Endothelial cell (in vitro differentiated cells): ENCODE data around the gene IGF2BP3. TPM values are rescaled to one million over a fixed set of nuclear protein-coding genes. Genes with fewer than 3 reads are reported as not detected.
A peak's percentile ranks its signal among the peaks of the same experiment; 100 is the strongest.

Experiments
- DNase-seq: peaks from one replicate; pipeline ENCODE4 v3.0.0; 2021; ENCODE audit warnings: low spot score
- H3K27ac Mint-ChIP-seq: one replicate; pipeline ENCODE4 v1.8.0; 2021; ENCODE audit warnings: mixed read lengths, inconsistent platforms; ENCODE audit not compliant: unreplicated experiment
- H3K27me3 Mint-ChIP-seq: one replicate; pipeline ENCODE4 v1.8.0; 2021; ENCODE audit warnings: mild to moderate bottlenecking, moderate library complexity, mixed read lengths, inconsistent platforms; ENCODE audit not compliant: unreplicated experiment
- H3K36me3 Mint-ChIP-seq: one replicate; pipeline ENCODE4 v1.8.0; 2021; ENCODE audit warnings: mild to moderate bottlenecking, low read depth, mixed read lengths, inconsistent platforms; ENCODE audit not compliant: unreplicated experiment
- H3K4me1 Mint-ChIP-seq: one replicate; pipeline ENCODE4 v1.8.0; 2021; ENCODE audit warnings: mild to moderate bottlenecking, mixed read lengths, inconsistent platforms; ENCODE audit not compliant: unreplicated experiment
- H3K4me3 Mint-ChIP-seq: one replicate; pipeline ENCODE4 v1.8.0; 2021; ENCODE audit warnings: mild to moderate bottlenecking, mixed read lengths, inconsistent platforms; ENCODE audit not compliant: unreplicated experiment
- H3K9me3 Mint-ChIP-seq: one replicate; pipeline ENCODE4 v1.8.0; 2021; ENCODE audit warnings: mixed read lengths, inconsistent platforms; ENCODE audit not compliant: unreplicated experiment
- CTCF ChIP-seq: fragments of 200-600 bp; sonication (generic); IDR thresholded peaks from one replicate; pipeline ENCODE4 v1.5.0; 2021; ENCODE audit warnings: antibody characterized with exemption; ENCODE audit not compliant: unreplicated experiment
- total RNA-seq: library from RNA; stranded (reverse); fragmentation: NEBNext Ultra II Directional; extraction: Animal tissue kit (Norgen Biotek cat#: 25700); gene quantifications from one replicate; pipeline ENCODE4 v1.2.1, GENCODE V29; 2021; ENCODE audit not compliant: unreplicated experiment

Gene IGF2BP3
- total RNA-seq, 1 donor from 2014 or later: 92.8 TPM

DNA sequence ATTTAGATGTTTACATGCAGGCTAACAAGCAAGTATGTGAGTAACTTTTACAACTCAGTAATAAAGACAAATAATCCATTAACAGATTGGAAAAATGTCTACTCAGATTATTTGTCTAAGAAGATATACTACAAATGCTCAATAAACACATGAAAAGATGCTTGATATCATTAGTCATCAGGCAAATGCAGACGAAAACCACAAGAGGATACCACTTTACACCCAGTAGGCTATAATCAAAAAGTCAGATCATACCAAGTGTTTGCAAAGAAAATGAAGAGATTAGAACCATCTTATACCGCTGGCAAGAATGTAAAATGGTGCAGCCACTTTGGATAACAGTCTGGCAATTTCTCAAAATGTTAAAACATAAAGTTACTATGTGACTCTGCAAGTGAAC is 87.1 kb downstream of the IGF2BP3 start:
- H3K9me3 Mint-ChIP-seq: no peaks in the 10 kb centered on the region
- no peak overlapping the region for H3K27ac Mint-ChIP-seq
- no peak for DNase-seq
- peaks cover 8% of the 10 kb centered on the region for H3K4me1 Mint-ChIP-seq
- peaks cover 13% of the 10 kb centered on the region for H3K36me3 Mint-ChIP-seq
- H3K4me3 Mint-ChIP-seq: no peak overlapping the region
- H3K27me3 Mint-ChIP-seq: no peaks in the 10 kb centered on the region
- no peak for TF ChIP-seq CTCF

GRCh38 chr7:23380961-23381360 is 89.3 kb downstream of the IGF2BP3 start:
- no peaks in the 10 kb centered on the region for H3K9me3 Mint-ChIP-seq
- TF ChIP-seq CTCF: no peak
- peak overlapping the region; percentile 19 for H3K4me3 Mint-ChIP-seq
- no peak overlapping the region for H3K27ac Mint-ChIP-seq
- DNase-seq: no peak
- peaks cover 8% of the 10 kb centered on the region for H3K4me1 Mint-ChIP-seq
- H3K27me3 Mint-ChIP-seq: no peaks in the 10 kb centered on the region
- H3K36me3 Mint-ChIP-seq: peaks cover 10% of the 10 kb centered on the region

DNA sequence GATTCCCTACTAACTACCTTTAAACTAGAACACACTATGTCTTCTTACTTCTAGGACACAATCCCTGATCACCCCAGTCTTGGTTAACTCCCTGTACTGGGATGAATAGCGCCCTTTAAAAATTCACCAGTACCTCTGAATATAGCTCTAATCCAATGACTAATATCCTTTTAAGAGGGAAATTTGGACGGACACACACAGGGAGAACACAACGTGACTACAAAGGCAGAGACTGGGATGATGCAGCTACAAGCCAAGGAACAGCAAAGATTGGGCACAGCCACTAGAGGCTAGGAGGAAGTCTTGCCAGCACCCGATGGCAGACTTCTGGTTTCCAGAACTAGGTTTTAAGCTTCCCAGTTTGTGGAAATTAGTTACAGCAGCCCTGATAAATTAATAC is 89.7 kb downstream of the IGF2BP3 start:
- peaks cover 8% of the 10 kb centered on the region for H3K4me1 Mint-ChIP-seq
- H3K9me3 Mint-ChIP-seq: no peaks in the 10 kb centered on the region
- no peak for DNase-seq
- H3K4me3 Mint-ChIP-seq: no peak overlapping the region
- TF ChIP-seq CTCF: no peak
- H3K36me3 Mint-ChIP-seq: peaks cover 10% of the 10 kb centered on the region
- H3K27ac Mint-ChIP-seq: no peak overlapping the region
- H3K27me3 Mint-ChIP-seq: no peaks in the 10 kb centered on the region

DNA sequence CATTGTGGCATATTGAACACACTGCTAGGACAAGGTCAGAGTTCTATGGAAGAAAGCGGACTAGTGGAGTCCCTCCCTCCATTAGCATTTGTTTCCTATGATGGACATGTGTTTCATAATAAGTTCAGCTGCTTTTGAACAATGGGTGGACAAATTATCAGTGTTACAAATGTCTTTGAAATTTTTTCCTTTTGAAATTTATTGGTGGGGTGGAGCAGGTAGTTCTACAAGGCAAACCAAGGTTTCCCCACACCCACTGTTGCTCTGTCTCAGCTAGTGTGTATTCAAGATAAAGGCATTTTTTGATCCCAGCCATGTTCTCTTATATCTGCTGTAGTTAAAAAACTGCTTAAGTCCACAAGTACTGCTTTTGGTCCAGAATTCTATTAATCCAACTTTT is 91.3 kb downstream of the IGF2BP3 start:
- Mint-ChIP-seq H3K27ac (peak overlapping the region; percentile 5), H3K9me3 (no peaks in the 10 kb centered on the region), H3K4me3 (no peak overlapping the region), H3K4me1 (peaks cover 8% of the 10 kb centered on the region), H3K27me3 (no peaks in the 10 kb centered on the region), H3K36me3 (peaks cover 10% of the 10 kb centered on the region)
- TF ChIP-seq CTCF: no peak
- no peak for DNase-seq

GRCh38 chr7:23377134-23377533 is 93.2 kb downstream of the IGF2BP3 start:
- H3K9me3 Mint-ChIP-seq: no peaks in the 10 kb centered on the region
- no peaks in the 10 kb centered on the region for H3K36me3 Mint-ChIP-seq
- H3K4me3 Mint-ChIP-seq: no peak overlapping the region
- H3K27ac Mint-ChIP-seq: no peak overlapping the region
- H3K4me1 Mint-ChIP-seq: peaks cover 4% of the 10 kb centered on the region
- TF ChIP-seq CTCF: no peak
- H3K27me3 Mint-ChIP-seq: no peaks in the 10 kb centered on the region
- no peak for DNase-seq
